ENCODE data around the gene WLS.

The WLS gene

DNA sequence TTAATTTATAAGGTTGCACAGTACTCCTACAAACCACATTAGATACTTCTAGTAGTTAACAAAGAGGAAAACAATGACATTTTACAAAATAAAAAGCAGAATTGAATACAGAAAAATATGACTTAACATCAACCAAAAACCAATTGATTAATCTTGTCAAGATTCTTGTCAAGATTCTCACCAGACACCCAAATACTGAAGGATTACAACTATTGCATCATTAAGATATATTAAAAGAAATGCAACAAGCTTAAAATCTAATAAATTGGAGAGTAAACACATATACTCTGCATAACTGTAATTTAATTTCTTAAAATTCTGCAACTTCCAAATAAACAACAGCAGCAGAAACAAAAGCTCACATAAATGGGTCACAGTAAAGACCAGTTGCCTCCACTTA is 4.7 kb downstream of the WLS start:
- no peak for DNase-seq

DNA sequence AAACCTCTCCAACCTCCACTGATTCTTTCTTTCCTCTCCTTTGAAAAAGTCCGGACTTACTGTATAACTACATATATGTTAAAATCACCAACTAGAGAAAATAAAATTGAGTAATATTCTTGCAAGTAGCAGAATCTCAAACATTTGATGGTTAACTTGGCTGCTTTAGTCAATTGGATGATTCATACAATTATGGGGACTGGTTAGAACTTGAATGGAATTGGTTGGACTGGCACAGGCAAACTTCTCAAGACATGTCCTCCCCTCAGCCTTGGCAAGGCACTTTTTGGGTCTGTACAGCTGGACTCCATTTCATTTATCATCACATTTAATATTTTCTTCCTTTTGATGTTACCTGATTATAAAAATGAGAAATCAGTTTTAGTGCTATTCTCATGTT is 6.5 kb downstream of the WLS start:
- DNase-seq, result no peak

GRCh38 chr1:68223687-68224086 is 8.6 kb downstream of the WLS start:
- DNase-seq, result no peak

DNA sequence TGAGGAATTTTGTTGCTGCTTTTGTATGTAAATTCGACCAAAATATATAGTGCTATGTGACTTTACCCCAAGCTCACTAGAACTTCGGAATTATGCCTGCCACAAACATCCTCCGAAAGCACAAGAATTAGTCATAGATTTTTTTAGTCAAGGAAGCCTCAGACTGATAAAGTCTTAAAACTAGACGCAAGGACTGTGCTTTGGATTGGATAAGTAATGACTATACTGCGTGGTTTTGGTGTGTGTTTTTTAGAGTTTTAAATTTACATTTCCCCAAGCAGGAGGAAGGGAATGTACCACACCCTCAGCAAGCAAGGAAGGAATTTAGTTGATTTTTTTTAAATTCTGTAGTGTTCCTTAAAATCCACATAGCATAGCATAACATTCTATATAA is 10.3 kb downstream of the WLS start:
- no peak for DNase-seq

GRCh38 chr1:68221001-68221979 is 11.0 kb downstream of the WLS start:
- no peak for DNase-seq

DNA sequence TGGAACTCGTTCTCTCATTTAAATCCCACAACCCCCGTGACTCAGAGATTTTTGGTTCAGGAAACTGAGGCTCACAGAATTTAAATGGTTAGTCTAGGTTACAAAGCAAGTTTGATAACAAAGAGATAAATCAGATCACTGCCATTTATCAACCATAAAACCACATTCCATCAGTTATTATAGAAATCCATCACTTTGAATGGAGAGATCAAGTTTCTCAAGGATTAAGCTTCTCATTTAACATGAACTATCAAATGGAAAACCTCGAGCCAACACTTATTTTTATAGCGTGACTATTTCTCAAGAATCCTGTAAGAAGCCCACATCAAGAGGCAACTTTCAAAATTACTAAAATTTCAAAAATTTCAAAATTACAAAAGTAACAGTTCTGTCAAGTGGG is 11.9 kb downstream of the WLS start:
- no peak for DNase-seq

- DNase-seq, result no peak
Measured at GRCh38 chr1:68218490-68218889, 13.8 kb downstream of the WLS start.

DNA sequence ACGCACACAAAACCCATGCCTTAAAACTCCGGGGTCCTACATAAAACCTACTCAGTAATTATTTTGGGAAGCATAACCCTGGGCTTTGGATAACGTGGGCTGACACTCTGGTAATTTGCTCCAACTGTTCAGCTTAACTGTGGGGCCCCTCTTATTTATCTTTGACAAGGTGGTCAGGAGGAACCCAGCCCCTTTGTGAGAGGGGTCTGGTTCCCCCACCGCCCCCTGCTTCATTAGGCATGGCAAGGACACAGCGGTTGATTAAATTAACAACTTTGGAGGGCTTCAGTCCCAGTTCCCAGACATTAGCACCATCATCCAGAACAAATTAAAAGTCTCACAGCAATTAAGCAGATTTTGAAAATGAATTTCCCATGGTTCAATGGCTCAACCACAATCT is 14.7 kb downstream of the WLS start:
- no peak for DNase-seq

GRCh38 chr1:68217060-68217554 is 15.2 kb downstream of the WLS start:
- no peak for DNase-seq

DNA sequence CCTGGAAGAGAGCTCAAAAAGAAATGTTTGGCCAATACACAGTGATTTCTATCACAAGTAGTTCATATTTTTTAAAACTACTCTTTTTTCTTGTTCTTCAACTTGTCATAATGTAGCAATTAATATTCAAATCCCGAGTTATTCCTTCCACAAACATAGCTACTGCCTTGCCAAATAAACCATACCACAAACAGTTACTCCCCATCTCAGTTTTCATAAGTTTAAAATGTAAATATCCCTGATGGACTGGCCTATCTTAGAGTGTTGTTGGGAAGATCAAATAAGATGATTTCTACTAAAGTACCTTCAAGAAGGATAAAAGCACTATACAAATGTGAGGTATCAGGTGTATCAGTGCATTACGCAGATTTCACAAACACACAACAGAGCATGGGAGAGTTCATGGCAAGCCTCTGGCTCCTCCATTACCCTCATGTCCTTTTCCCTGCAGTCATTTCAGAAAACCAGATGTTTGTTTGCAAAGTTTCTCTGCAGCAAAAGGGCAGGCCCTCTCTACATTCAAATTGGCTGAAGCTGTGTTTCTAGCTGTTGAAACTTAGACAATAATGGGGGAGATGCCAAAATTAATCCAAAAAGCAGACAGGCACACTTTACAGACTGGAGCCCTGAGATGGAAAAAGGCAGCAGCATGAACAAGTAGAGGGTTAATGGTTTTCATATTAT is 16.1 kb downstream of the WLS start:
- no peak for DNase-seq

DNA sequence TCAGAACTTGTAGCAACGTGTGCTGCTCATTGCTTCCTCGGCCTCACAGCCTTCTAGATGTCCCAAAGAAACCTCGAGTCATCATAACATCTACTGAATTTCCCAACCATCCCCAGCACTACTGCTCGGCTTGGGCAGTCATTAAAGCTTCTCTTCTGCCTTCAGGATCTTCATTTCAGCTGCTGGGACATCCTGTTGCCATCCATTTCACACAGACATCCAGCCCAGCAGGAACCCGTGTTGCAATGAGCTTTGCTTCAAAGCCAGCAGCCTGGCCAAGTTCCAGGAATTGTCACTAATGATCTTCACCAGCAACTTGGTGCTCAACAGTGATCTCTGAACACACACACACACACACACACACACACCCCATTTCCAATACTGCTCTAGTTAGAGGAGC is 18.5 kb downstream of the WLS start:
- no peak for DNase-seq

- DNase-seq, result no peak
Measured at GRCh38 chr1:68211761-68212380, 20.5 kb downstream of the WLS start.

DNA sequence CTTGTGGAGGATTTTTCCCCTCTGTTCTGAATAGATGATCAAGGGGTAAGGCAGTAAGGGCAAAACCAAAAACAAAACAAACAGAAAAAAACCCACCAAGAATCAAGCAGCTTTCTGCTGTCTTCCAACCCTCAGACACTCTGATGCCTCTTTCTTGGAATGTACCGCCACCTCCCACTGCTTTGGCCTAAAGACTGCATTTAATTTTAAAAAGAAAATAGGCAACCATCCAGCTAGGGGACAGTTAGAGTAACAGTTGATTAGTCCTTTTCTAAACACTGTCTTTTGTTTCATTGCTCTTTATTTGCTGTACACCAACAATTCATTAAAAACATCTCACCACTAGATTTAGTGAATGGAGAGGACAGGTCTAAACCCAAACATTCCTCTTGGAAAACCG is 21.5 kb downstream of the WLS start:
- DNase-seq, result no peak

GRCh38 chr1:68210027-68210426 is 22.3 kb downstream of the WLS start:
- no peak for DNase-seq

- no peak for DNase-seq
Measured at GRCh38 chr1:68206848-68207689, 25.3 kb downstream of the WLS start.

- no peak for DNase-seq
Measured at GRCh38 chr1:68205794-68206358, 26.4 kb downstream of the WLS start.

GRCh38 chr1:68204977-68205630 is 27.2 kb downstream of the WLS start:
- DNase-seq, result no peak

GRCh38 chr1:68202239-68202832 is 30.0 kb downstream of the WLS start:
- no peak for DNase-seq

DNA sequence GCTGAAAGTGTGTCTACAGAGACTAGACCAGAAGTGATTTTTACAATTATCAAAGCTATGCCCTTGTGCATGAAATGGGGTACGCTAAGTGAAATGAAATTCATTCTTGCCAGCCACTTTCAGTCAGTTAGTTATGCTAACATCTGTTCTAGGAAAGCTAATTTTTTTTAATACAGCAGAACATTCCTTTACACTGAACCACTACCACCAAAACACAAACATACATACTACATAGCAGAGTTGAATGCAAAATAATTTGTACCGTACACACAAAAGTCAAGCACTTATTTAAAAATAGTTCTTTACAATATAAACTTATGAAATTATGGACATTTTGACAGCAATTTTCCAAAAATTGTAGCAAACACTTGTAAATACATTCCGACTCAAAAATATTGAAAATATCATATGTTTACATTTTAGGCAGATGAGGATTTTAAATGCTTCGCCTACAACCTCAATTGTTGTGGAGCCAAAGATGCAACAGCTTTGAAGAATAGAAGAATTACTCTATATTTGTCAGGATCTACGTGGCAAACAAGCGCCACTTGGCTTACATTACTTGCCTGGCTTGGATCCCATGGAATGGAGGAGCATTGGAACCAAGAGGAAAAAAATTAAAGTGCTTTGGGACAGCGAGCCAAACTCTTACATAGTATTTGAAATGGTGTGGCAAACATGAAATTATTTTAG is 30.6 kb downstream of the WLS start:
- DNase-seq, result no peak

GRCh38 chr1:68199603-68200002 is 32.7 kb downstream of the WLS start:
- no peak for DNase-seq

GRCh38 chr1:68198752-68199151 is 33.6 kb downstream of the WLS start:
- DNase-seq, result no peak

Measured in NCI-H1436 treated with DMSO at 0.1 percent for 48 hours (cell line).